Stimulated activated CD4-positive, alpha-beta T cell treated with anti-CD3 and anti-CD28 coated beads, Interleukin-1b, Interleukin-23, amount 100 ng/mL, for 1 hour (primary cell): ENCODE results near the gene DHX15.

Experiments used
- DNase-seq, 2 donors: peaks; one replicate each; pipeline ENCODE4 v3.0.0-alpha.2; 2020; ENCODE audit warnings: low read depth in 2 of 2

Gene DHX15

GRCh38 chr4:24582235-24582832 is 2.0 kb downstream of the DHX15 start:
- DNase-seq, result no peak

DNA sequence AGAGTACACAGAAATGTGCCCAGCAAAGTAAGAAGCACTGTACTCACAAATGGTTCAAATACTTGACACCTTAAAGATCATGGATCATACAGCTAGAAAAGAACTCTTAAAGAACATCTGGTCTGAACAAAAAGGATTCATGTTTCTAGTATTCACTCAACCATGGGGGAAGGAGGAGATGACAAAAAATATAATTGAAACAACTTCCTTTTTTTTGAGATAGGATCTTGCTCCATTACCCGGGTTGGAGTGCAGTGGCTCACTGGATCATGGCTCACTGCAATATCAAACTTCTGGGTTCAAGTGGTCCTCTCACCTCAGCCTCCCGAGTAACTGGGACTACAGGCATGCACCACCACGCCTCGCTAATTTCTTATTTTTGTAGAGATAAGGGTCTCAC is 6.0 kb downstream of the DHX15 start:
- DNase-seq, result no peak

GRCh38 chr4:24576276-24576675 is 8.1 kb downstream of the DHX15 start:
- DNase-seq, result no peak

GRCh38 chr4:24574236-24574635 is 10.1 kb downstream of the DHX15 start:
- no peak for DNase-seq

- no peak for DNase-seq
These were observed 10.8 kb downstream of the DHX15 start for GRCh38 chr4:24573582-24573981.

- no peak for DNase-seq
These were observed 13.6 kb downstream of the DHX15 start for GRCh38 chr4:24570574-24571236.

DNA sequence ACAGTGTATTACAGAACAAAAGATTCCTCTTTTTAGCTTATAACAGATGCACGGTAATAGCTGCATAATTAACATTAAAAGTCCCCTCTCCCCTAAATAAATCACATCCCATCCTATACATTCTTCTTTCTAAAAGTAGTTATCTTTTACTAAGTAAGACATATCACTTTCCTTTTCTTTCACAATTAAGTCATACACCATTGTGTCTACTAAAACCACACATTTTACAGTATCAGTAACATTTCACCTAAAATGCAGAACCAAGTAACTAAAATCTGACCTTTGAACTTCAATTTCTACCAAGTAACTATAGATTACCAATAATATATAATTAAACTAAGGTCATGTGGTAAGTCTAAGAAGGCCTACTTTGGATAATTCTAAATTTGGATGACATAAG is 14.2 kb downstream of the DHX15 start:
- DNase-seq, result no peak

- DNase-seq, result no peak
These were observed 14.7 kb downstream of the DHX15 start for GRCh38 chr4:24569662-24570061.

- no peak for DNase-seq
These were observed 15.9 kb downstream of the DHX15 start for GRCh38 chr4:24568425-24568824.

DNA sequence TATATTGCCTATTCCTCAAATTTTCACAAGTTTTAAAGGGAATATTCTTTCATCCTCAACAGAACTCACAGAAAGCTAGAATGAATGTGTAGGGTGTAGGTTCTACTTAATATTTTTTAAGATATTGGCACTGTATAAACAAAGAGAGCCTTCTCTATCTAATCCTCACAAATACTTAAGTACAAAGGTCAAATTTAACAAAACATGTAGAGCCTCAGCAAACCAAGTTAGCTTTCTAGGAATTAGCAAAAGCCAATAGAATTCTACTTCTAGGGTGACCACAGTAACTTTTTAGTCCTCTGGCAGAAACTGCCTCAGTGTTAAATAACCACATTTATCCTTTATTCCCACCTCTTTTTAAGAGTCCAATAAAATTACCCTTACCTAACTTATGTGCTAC is 19.3 kb downstream of the DHX15 start:
- DNase-seq, result no peak

DNA sequence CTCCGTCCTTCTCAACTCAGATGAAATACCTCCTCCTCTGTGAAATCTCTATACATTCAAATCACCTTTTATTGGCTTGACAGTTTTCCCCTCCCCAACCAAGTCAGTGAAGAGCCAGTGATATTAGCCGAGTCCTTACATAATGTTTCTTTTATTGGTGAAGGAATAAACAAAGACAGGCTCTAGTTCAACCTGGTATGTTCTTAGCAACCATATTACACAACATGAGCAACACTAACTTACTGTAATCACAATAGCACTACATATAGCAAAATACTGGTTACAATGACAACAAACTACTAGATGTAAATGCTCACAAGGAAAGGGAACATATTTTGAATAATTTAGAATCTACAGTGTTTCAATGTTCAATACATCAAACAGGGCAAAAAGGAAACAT is 19.9 kb downstream of the DHX15 start:
- no peak for DNase-seq

GRCh38 chr4:24561438-24562139 is 22.8 kb downstream of the DHX15 start:
- no peak for DNase-seq

DNA sequence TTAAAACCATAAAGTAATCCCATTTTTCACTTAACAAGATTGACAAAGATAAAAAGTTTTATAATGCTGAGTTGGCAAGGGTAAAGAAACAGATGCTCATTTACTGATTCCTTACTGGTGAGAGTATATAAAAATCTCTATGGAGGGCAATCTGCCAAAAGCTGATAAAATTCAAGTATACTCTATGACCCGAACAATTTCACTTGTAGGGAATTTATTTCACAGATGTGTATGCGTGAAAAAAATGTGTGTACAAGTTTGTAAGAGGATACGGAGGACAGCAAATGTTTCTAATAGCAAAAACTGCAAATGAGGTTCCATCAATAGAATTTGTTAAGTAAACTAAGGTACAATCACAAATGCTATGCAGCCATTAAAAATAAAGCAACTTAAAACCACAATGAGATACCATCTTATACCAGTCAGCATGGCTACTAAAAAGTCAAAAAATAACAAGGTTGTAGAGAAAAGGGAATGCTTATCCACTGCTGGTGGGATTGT is 23.4 kb downstream of the DHX15 start:
- DNase-seq, result no peak

DNA sequence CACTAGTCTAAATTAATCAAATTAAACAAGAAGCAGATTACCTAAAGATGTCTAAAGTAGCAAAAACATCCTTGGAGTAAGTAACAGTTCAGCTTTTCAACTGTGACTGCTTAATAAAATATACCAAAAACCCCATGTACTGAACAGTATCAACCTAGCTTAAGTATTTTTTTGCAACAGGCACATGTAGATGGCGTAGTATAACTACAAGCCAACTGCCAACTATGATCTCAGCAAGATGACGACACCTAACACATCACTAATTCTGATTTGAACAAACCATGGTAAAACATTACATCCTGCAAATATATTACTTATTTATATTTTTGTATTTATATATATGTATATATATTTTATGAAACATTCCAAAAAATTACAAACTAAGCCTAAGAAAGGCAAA is 24.5 kb downstream of the DHX15 start:
- no peak for DNase-seq

- no peak for DNase-seq
These were observed 25.1 kb downstream of the DHX15 start for GRCh38 chr4:24559032-24559821.

DNA sequence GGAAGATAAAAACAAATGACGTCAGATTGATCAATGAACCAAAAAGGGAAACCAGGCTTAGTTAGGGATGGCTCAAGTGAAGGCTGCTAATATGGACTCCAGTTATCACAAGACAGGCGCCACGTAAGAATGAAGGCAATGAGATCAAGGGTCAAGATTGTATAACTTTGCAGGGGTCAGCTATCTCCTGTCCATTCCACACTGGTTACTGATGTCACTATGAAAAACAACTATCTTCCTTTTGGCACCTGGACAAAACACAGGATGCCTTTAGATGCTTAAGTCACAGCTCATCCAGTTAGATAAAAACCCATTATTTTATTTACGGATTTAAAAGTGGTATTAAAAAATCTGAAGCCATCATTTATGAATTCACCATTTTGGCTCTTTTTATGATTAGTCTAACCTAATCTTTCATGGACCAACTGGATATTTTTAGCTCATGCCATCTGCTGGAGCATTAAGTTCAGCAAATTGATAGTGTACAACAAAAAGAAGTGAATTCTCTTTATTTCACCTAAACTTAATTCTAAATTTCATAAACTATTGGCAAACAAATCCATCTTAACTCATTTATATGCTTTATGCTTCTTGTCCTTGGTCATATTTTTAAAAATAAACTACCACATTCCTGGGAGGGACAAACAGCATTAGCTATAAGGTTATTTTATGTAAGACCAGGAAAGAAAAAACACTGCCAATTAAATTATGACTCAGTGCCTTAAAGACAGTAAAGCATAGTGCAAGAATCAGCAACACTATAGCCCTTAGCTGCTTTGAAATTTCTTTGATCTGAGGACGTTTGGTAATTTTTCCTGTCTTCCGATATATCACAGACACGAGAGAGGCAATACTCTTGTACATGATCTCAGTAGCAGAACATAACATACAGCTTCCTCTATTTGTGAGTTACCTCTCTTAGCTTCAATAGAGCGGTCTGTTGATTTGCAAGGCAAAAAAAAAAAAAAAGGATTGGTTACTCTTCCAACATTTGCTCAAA is 27.0 kb downstream of the DHX15 start:
- DNase-seq, result no peak

- DNase-seq, result no peak
These were observed 32.7 kb downstream of the DHX15 start for GRCh38 chr4:24551492-24552289.

GRCh38 chr4:24550441-24551175 is 33.7 kb downstream of the DHX15 start:
- DNase-seq, result no peak

- DNase-seq, result no peak
These were observed 36.4 kb downstream of the DHX15 start for GRCh38 chr4:24547979-24548378.
